Neuronal stem cell (in vitro differentiated cells): ENCODE results near the gene NUP88.

Source experiments
- DNase-seq: peaks from one replicate; pipeline ENCODE4 v3.0.0-alpha.2; 2013; ENCODE audit warnings: low spot score
- H2AFZ ChIP-seq: one replicate; pipeline ENCODE4 v1.6.1; 2013; ENCODE audit warnings: mild to moderate bottlenecking, low read length, inconsistent platforms
- H2AK5ac ChIP-seq: 2 replicates; pipeline ENCODE4 v1.6.1; 2013; ENCODE audit warnings: low read depth, mild to moderate bottlenecking, inconsistent platforms, low read length, moderate library complexity, mixed read lengths
- H2BK120ac ChIP-seq: 2 replicates; pipeline ENCODE4 v1.6.1; 2013; ENCODE audit warnings: low read depth, mild to moderate bottlenecking, inconsistent platforms, low read length, moderate library complexity, mixed read lengths
- H2BK12ac ChIP-seq: one replicate; pipeline ENCODE4 v1.6.1; 2013; ENCODE audit warnings: low read length, inconsistent platforms
- H2BK15ac ChIP-seq: 2 replicates; pipeline ENCODE4 v1.6.1; 2013; ENCODE audit warnings: mild to moderate bottlenecking, low read length, inconsistent platforms, mixed read lengths
- H2BK5ac ChIP-seq: one replicate; pipeline ENCODE4 v1.6.1; 2013; ENCODE audit warnings: inconsistent platforms, mild to moderate bottlenecking, low read length, moderate library complexity
- H3K14ac ChIP-seq: one replicate; pipeline ENCODE4 v1.6.1; 2013; ENCODE audit warnings: low read length, inconsistent platforms
- H3K18ac ChIP-seq: 2 replicates; pipeline ENCODE4 v1.6.1; 2013; ENCODE audit warnings: low read length, inconsistent platforms
- H3K23ac ChIP-seq: 2 replicates; pipeline ENCODE4 v1.6.1; 2013; ENCODE audit warnings: low read depth, mild to moderate bottlenecking, mixed read lengths, low read length, inconsistent platforms; ENCODE audit not compliant: poor library complexity
- H3K27ac ChIP-seq: replicated peaks from 3 replicates; pipeline ENCODE4 v1.5.1; 2013; ENCODE audit warnings: low read length, inconsistent platforms
- H3K27me3 ChIP-seq, 3 experiments: 2 replicates each; pipeline ENCODE4 v1.6.1; 2013; ENCODE audit warnings: low read length in 3 of 3, mild to moderate bottlenecking in 2 of 3, inconsistent platforms in 1 of 3, low read depth in 1 of 3, mixed read lengths in 1 of 3, moderate library complexity in 1 of 3; ENCODE audit not compliant: control insufficient read depth in 3 of 3, insufficient read depth in 3 of 3
- H3K36me3 ChIP-seq, 2 donors: replicated peaks in 1 of 2; 2 replicates each; pipeline ENCODE4 v1.6.1; 2013; ENCODE audit warnings: low read length in 2 of 2; ENCODE audit not compliant: control insufficient read depth in 2 of 2, insufficient read depth in 2 of 2
- H3K4ac ChIP-seq: 2 replicates; pipeline ENCODE4 v1.6.1; 2013; ENCODE audit warnings: inconsistent platforms, mild to moderate bottlenecking, low read length, moderate library complexity
- H3K4me1 ChIP-seq, 2 donors: 1 replicate in 1 of 2; 2 replicates in 1 of 2; pipeline ENCODE4 v1.6.1; 2013; ENCODE audit warnings: low read length in 2 of 2, low read depth in 1 of 2; ENCODE audit not compliant: control insufficient read depth in 2 of 2, insufficient read depth in 1 of 2
- H3K4me2 ChIP-seq: one replicate; pipeline ENCODE4 v1.6.1; 2013; ENCODE audit warnings: mild to moderate bottlenecking, low read length, inconsistent platforms; ENCODE audit not compliant: insufficient read depth, poor library complexity, severe bottlenecking
- H3K4me3 ChIP-seq, 2 donors: 2 replicates each; pipeline ENCODE4 v1.5.1; 2013; ENCODE audit warnings: low read length in 2 of 2, mild to moderate bottlenecking in 2 of 2, inconsistent platforms in 1 of 2, moderate library complexity in 1 of 2
- H3K79me1 ChIP-seq: one replicate; pipeline ENCODE4 v1.6.1; 2013; ENCODE audit warnings: low read depth, mild to moderate bottlenecking, inconsistent platforms, low read length, moderate library complexity
- H3K9ac ChIP-seq: one replicate; pipeline ENCODE4 v1.6.1; 2013; ENCODE audit warnings: mild to moderate bottlenecking, low read depth, low read length, inconsistent platforms; ENCODE audit not compliant: poor library complexity
- H3K9me3 ChIP-seq, 2 donors: replicated peaks in 1 of 2; 2 replicates each; pipeline versions ENCODE3 to v1.6.1; 2013; ENCODE audit warnings: low read length in 2 of 2, mild to moderate bottlenecking in 2 of 2, inconsistent platforms in 1 of 2, low read depth in 1 of 2, mixed read lengths in 1 of 2, moderate library complexity in 1 of 2; ENCODE audit not compliant: control insufficient read depth in 2 of 2, insufficient read depth in 1 of 2
- H4K8ac ChIP-seq: one replicate; pipeline ENCODE4 v1.6.1; 2013; ENCODE audit warnings: low read depth, mild to moderate bottlenecking, inconsistent platforms, low read length, moderate library complexity
- H4K91ac ChIP-seq: one replicate; pipeline ENCODE4 v1.6.1; 2013; ENCODE audit warnings: low read length, low read depth, mild to moderate bottlenecking, inconsistent platforms; ENCODE audit not compliant: poor library complexity
- WGBS, 2 donors: extraction: QIAGEN DNeasy Blood & Tissue Kit; methylation state at CpG; one replicate each; pipeline ENCODE4 v1.1.7; 2013; ENCODE audit warnings: missing lambda C conversion rate in 2 of 2, mixed read lengths in 1 of 2; ENCODE audit not compliant: insufficient read length in 2 of 2, insufficient replicate concordance in 1 of 2; ENCODE audit errors: extremely low coverage in 2 of 2; 5-methylcytosine and 5-hydroxymethylcytosine counted together

Gene NUP88

DNA sequence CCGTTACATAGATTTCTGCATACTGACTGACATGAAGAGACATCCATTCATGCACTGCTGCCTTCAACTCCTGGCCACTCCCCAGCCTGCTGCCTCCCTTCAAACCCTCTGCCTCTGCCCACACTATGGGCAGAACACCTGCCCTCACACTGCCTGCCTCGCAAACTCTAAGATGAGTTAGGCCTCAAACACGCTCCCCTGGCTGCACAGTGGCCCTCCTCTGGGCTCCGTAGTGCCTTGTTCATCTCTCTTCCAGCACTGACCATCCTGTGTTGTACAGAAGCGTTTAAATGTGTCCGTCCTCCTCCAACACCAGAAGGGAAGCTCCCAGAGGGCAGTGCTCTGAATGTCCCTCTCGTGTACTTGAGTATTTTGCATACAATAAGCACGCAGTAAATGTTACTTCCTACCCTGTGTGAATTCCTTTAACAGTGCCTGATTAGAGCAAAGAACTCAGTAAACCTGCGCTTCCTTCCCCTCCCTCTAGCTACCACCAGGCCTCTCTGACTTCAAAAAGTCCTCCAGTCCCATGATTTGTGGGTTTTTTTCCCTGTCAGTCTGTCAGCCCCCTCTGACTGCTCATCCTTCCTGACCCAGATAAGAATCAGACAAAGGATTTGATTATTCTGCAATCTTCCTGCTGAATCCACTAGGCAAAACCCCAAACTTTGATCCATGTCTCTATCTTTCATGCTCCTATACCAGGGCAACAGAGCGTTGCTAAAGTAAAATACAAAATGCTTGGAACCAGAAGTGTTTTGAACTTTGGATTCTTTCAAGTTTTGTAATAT, 45.5 kb upstream of the NUP88 start:
- Histone ChIP-seq H3K27ac (no peak overlapping the region), H2BK15ac (no peak overlapping the region), H3K14ac (no peak overlapping the region), H2AFZ (no peak overlapping the region), H3K23ac (no peak overlapping the region), H2BK120ac (no peak overlapping the region), H3K36me3 (peaks cover 8 to 62% of the 10 kb centered on the region in 2 donors), H3K4me1 (peaks cover 0 to 6% of the 10 kb centered on the region in 2 donors), H3K9ac (no peak overlapping the region), H4K91ac (no peak overlapping the region), H4K8ac (no peak overlapping the region), H2AK5ac (no peak overlapping the region), H3K4me3 (peak overlapping the region in 1 of 2 donors; percentile 63), H3K4me2 (no peak overlapping the region), H2BK5ac (no peak overlapping the region), H3K9me3 (no peaks in the 10 kb centered on the region), H3K4ac (no peak overlapping the region), H2BK12ac (no peak overlapping the region), H3K27me3 (no peaks in the 10 kb centered on the region), H3K79me1 (peaks cover 9% of the 10 kb centered on the region), H3K18ac (no peak overlapping the region)
- no CpG with 5 or more reads among the region's 10 CpGs for WGBS, 2 donors
- DNase-seq, result no peak

GRCh38 chr17:5446786-5447185, 27.3 kb upstream of the NUP88 start:
- H4K91ac ChIP-seq, result no peak overlapping the region
- no peak overlapping the region for H3K14ac ChIP-seq
- peaks cover 46 to 95% of the 10 kb centered on the region in 2 donors for H3K36me3 ChIP-seq
- no peak overlapping the region for H3K23ac ChIP-seq
- no peak overlapping the region for H3K27ac ChIP-seq
- H2BK12ac ChIP-seq, result no peak overlapping the region
- no peak overlapping the region for H3K9ac ChIP-seq
- H3K4ac ChIP-seq, result no peak overlapping the region
- no peaks in the 10 kb centered on the region for H3K27me3 ChIP-seq
- H4K8ac ChIP-seq, result no peak overlapping the region
- H3K9me3 ChIP-seq, result no peaks in the 10 kb centered on the region
- no peak overlapping the region for H2AFZ ChIP-seq
- no peak overlapping the region for H3K18ac ChIP-seq
- H2BK5ac ChIP-seq, result no peak overlapping the region
- no peaks in the 10 kb centered on the region for H3K4me1 ChIP-seq
- no peak overlapping the region for H3K4me3 ChIP-seq
- DNase-seq, result no peak
- no peak overlapping the region for H2BK120ac ChIP-seq
- no peak overlapping the region for H2BK15ac ChIP-seq
- peaks cover 3% of the 10 kb centered on the region for H3K79me1 ChIP-seq
- no peak overlapping the region for H3K4me2 ChIP-seq
- WGBS, 2 donors, result no CpG with 5 or more reads among the region's 8 CpGs
- H2AK5ac ChIP-seq, result no peak overlapping the region

DNA sequence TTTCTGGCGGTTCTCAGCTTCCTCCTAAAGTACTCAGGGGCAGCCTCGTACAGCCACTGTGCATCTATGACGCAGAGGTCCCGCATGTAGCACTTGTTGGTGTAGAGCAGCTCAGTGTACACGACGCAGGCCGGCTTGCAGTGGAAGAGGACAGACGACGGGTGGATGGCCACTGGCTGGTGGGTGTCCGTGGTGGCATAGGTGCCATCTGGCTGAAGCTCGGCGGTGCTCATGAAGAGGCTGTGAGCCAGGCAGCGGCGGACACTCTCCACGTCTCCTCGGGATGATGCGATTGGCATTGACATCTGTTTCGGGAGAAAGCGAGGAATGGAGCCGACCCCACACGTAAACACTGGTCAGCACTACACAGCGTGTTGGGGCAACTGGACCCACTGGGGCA, 24.7 kb upstream of the NUP88 start:
- H3K79me1 ChIP-seq, result peaks cover 3% of the 10 kb centered on the region
- peaks cover 1 to 3% of the 10 kb centered on the region in 2 donors for H3K4me1 ChIP-seq
- H3K23ac ChIP-seq, result peak overlapping the region; percentile 61
- no peak overlapping the region for H4K8ac ChIP-seq
- peak overlapping the region; percentile 27 for H3K9ac ChIP-seq
- H3K27me3 ChIP-seq, result no peaks in the 10 kb centered on the region
- H2BK5ac ChIP-seq, result no peak overlapping the region
- no peak overlapping the region for H3K4me3 ChIP-seq
- no CpG with 5 or more reads among the region's 22 CpGs for WGBS, 2 donors
- H2AK5ac ChIP-seq, result no peak overlapping the region
- H2AFZ ChIP-seq, result no peak overlapping the region
- no peak overlapping the region for H2BK120ac ChIP-seq
- no peak overlapping the region for H2BK15ac ChIP-seq
- H3K27ac ChIP-seq, result no peak overlapping the region
- no peak overlapping the region for H2BK12ac ChIP-seq
- no peak overlapping the region for H3K14ac ChIP-seq
- no peak for DNase-seq
- no peaks in the 10 kb centered on the region for H3K9me3 ChIP-seq
- H3K4me2 ChIP-seq, result no peak overlapping the region
- no peak overlapping the region for H3K4ac ChIP-seq
- H3K36me3 ChIP-seq, result peaks cover 38 to 90% of the 10 kb centered on the region in 2 donors
- H4K91ac ChIP-seq, result no peak overlapping the region
- peak overlapping the region; percentile 46 for H3K18ac ChIP-seq

DNA sequence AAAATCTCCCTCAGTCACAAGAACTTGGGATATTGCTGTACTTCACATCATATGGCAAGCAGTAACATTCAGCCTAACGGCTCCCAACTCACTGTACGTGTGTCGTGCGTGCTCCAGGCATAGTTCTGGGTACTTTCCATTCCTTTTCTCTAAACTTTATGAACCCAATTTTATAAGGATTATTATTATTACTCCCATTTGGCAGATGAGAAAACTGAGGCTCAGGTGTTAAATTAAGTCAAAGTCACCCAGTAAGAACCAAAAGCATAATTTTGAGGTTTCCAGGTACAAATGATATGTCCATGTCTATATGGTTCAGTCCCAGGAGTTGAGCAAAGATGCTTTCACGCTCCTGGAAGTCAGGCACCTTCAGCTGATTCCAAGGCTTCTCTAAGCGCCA, 24.3 kb upstream of the NUP88 start:
- no peak overlapping the region for H2BK120ac ChIP-seq
- no peak for DNase-seq
- H3K27me3 ChIP-seq, result no peaks in the 10 kb centered on the region
- no CpG with 5 or more reads among the region's 6 CpGs for WGBS, 2 donors
- no peak overlapping the region for H4K8ac ChIP-seq
- H2AK5ac ChIP-seq, result no peak overlapping the region
- H3K79me1 ChIP-seq, result peaks cover 3% of the 10 kb centered on the region
- H3K23ac ChIP-seq, result no peak overlapping the region
- no peak overlapping the region for H2BK15ac ChIP-seq
- no peak overlapping the region for H3K14ac ChIP-seq
- H2BK5ac ChIP-seq, result no peak overlapping the region
- no peak overlapping the region for H3K9ac ChIP-seq
- no peak overlapping the region for H3K4me3 ChIP-seq
- peaks cover 36 to 86% of the 10 kb centered on the region in 2 donors for H3K36me3 ChIP-seq
- no peak overlapping the region for H2BK12ac ChIP-seq
- no peak overlapping the region for H2AFZ ChIP-seq
- H3K4ac ChIP-seq, result no peak overlapping the region
- H3K4me1 ChIP-seq, result peaks cover 1 to 3% of the 10 kb centered on the region in 2 donors
- no peak overlapping the region for H3K27ac ChIP-seq
- H3K18ac ChIP-seq, result no peak overlapping the region
- no peaks in the 10 kb centered on the region for H3K9me3 ChIP-seq
- H4K91ac ChIP-seq, result no peak overlapping the region
- no peak overlapping the region for H3K4me2 ChIP-seq
